IMR-90 (cell line): ENCODE results near the gene TAS2R40. TPM values are rescaled to one million over a fixed set of nuclear protein-coding genes. Genes with fewer than 3 reads are reported as not detected.

Source experiments
- ATAC-seq: fragments of 200-7000 bp; cut with Tn5 transposase; 2 replicates; pipeline ENCODE4 v1.9.1; 2020; ENCODE audit warnings: low read depth, mild to moderate bottlenecking, moderate library complexity
- BruUV-seq: library from RNA; stranded (reverse); fragments of 400-500 nt; replicated peaks from 2 replicates; lab custom pipeline; 2021; lab: Mats Ljungman, UMichigan
- CTCF ChIA-PET: fragments of 300-600 bp; formaldehyde crosslinking; extraction: SDS; loops from one replicate; lab custom pipeline; 2021; ENCODE audit warnings: antibody characterized with exemption; lab: Yijun Ruan, JAX
- POLR2A ChIA-PET: fragments of 300-600 bp; sonication (Branson Sonifier 250); formaldehyde crosslinking; loops from one replicate; lab custom pipeline; 2022; ENCODE audit warnings: antibody characterized with exemption; ENCODE audit not compliant: unreplicated experiment; lab: Charles Lee
- DNase-seq: peaks from one replicate; pipeline ENCODE4 v3.0.0; 2013
- H2AFZ ChIP-seq: replicated peaks from 2 replicates; pipeline ENCODE3; 2013; ENCODE audit warnings: low read length, mild to moderate bottlenecking; ENCODE audit not compliant: poor library complexity
- H2AK5ac ChIP-seq: 2 replicates; pipeline ENCODE4 v1.6.1; 2013; ENCODE audit warnings: low read depth, low read length, inconsistent platforms
- H2AK9ac ChIP-seq: replicated peaks from 2 replicates; pipeline ENCODE3; 2013; ENCODE audit warnings: mild to moderate bottlenecking, low read depth, low read length, moderate library complexity; ENCODE audit not compliant: poor library complexity
- H2BK120ac ChIP-seq: 2 replicates; pipeline ENCODE4 v1.6.1; 2013; ENCODE audit warnings: low read depth, low read length, inconsistent platforms
- H2BK15ac ChIP-seq: 3 replicates; pipeline ENCODE4 v1.6.1; 2013; ENCODE audit warnings: low read depth, low read length, inconsistent platforms
- H2BK20ac ChIP-seq: 2 replicates; pipeline ENCODE4 v1.6.1; 2013; ENCODE audit warnings: low read depth, mild to moderate bottlenecking, inconsistent platforms, low read length, moderate library complexity
- H2BK5ac ChIP-seq: 2 replicates; pipeline ENCODE4 v1.6.1; 2013; ENCODE audit warnings: mild to moderate bottlenecking, low read depth, low read length, inconsistent platforms; ENCODE audit not compliant: poor library complexity, severe bottlenecking
- H3K14ac ChIP-seq: replicated peaks from 2 replicates; pipeline ENCODE4 v1.6.1; 2013; ENCODE audit warnings: low read depth, low read length, inconsistent platforms
- H3K18ac ChIP-seq: 2 replicates; pipeline ENCODE4 v1.6.1; 2013; ENCODE audit warnings: low read depth, low read length, control low read depth
- H3K23ac ChIP-seq: 2 replicates; pipeline ENCODE4 v1.6.1; 2013; ENCODE audit warnings: low read depth, low read length, inconsistent platforms
- H3K27ac ChIP-seq: 2 replicates; pipeline ENCODE4 v1.5.1; 2013; ENCODE audit warnings: mild to moderate bottlenecking, control low read depth, low read length; ENCODE audit not compliant: insufficient read depth
- H3K27me3 ChIP-seq: 2 replicates; pipeline ENCODE4 v1.6.1; 2013; ENCODE audit warnings: low read length; ENCODE audit not compliant: control insufficient read depth, insufficient read depth
- H3K36me3 ChIP-seq: 2 replicates; pipeline ENCODE4 v1.6.1; 2013; ENCODE audit warnings: low read length, mixed read lengths; ENCODE audit not compliant: control insufficient read depth, insufficient read depth
- H3K4ac ChIP-seq: 2 replicates; pipeline ENCODE4 v1.6.1; 2013; ENCODE audit warnings: low read depth, low read length, inconsistent platforms
- H3K4me1 ChIP-seq: 2 replicates; pipeline ENCODE4 v1.6.1; 2013; ENCODE audit warnings: low read length, mixed read lengths; ENCODE audit not compliant: control insufficient read depth, insufficient read depth
- H3K4me2 ChIP-seq: 2 replicates; pipeline ENCODE4 v1.6.1; 2013; ENCODE audit warnings: low read depth, mild to moderate bottlenecking, control low read depth, low read length, moderate library complexity
- H3K4me3 ChIP-seq: 2 replicates; pipeline ENCODE4 v1.5.1; 2013; ENCODE audit warnings: low read depth, mild to moderate bottlenecking, control low read depth, low read length, moderate library complexity; ENCODE audit not compliant: insufficient read depth
- H3K56ac ChIP-seq: 2 replicates; pipeline ENCODE4 v1.6.1; 2013; ENCODE audit warnings: low read length, inconsistent platforms; ENCODE audit not compliant: insufficient read depth; ENCODE audit errors: extremely low read depth
- H3K79me1 ChIP-seq, 2 experiments: 2 replicates each; pipeline ENCODE4 v1.6.1; 2013; ENCODE audit warnings: low read length in 2 of 2, inconsistent platforms in 1 of 2, low read depth in 1 of 2
- H3K9ac ChIP-seq: 2 replicates; pipeline ENCODE4 v1.6.1; 2013; ENCODE audit warnings: low read depth, low read length, control low read depth
- H3K9me1 ChIP-seq: 2 replicates; pipeline ENCODE4 v1.6.1; 2013; ENCODE audit warnings: low read length, inconsistent platforms; ENCODE audit not compliant: insufficient read depth
- H3K9me3 ChIP-seq: 2 replicates; pipeline ENCODE4 v1.6.1; 2013; ENCODE audit warnings: low read length; ENCODE audit not compliant: control insufficient read depth, insufficient read depth
- H4K20me1 ChIP-seq: 2 replicates; pipeline ENCODE4 v1.6.1; 2013; ENCODE audit warnings: low read length, inconsistent platforms; ENCODE audit not compliant: insufficient read depth
- H4K5ac ChIP-seq: 2 replicates; pipeline ENCODE4 v1.6.1; 2013; ENCODE audit warnings: mild to moderate bottlenecking, low read depth, low read length, control low read depth
- H4K8ac ChIP-seq, 2 experiments: 2 replicates each; pipeline ENCODE4 v1.6.1; 2013; ENCODE audit warnings: low read depth in 2 of 2, low read length in 2 of 2, control low read depth in 1 of 2, inconsistent platforms in 1 of 2
- H4K91ac ChIP-seq: 2 replicates; pipeline ENCODE4 v1.6.1; 2013; ENCODE audit warnings: low read depth, low read length, inconsistent platforms; ENCODE audit not compliant: insufficient read depth
- BHLHE40 ChIP-seq: fragments of 150-350 bp; IDR thresholded peaks from 2 replicates; pipeline ENCODE4 v1.6.1; 2016; ENCODE audit warnings: mild to moderate bottlenecking, low read depth, low read length
- CEBPB ChIP-seq: IDR thresholded peaks from 2 replicates; pipeline ENCODE4 v1.6.1; 2012; ENCODE audit warnings: low read depth, low read length, improper control_type of control experiment
- CHD1 ChIP-seq: IDR thresholded peaks from 2 replicates; pipeline ENCODE4 v1.6.1; 2012; ENCODE audit warnings: low read depth, low read length, improper control_type of control experiment
- FOS ChIP-seq: fragments of 150-350 bp; IDR thresholded peaks from 2 replicates; pipeline ENCODE4 v1.6.1; 2016; ENCODE audit warnings: low read depth, low read length
- MAFK ChIP-seq: IDR thresholded peaks from 2 replicates; pipeline ENCODE4 v1.6.1; 2012; ENCODE audit warnings: low read depth, low read length, improper control_type of control experiment
- MAZ ChIP-seq: IDR thresholded peaks from 2 replicates; pipeline ENCODE4 v1.6.1; 2012; ENCODE audit warnings: low read depth, mild to moderate bottlenecking, low read length, improper control_type of control experiment, moderate library complexity, borderline replicate concordance
- MXI1 ChIP-seq: IDR thresholded peaks from 2 replicates; pipeline ENCODE4 v1.6.1; 2012; ENCODE audit warnings: low read depth, mild to moderate bottlenecking, low read length, moderate library complexity, borderline replicate concordance
- NFE2L2 ChIP-seq: fragments of 150-350 bp; IDR thresholded peaks from 2 replicates; pipeline ENCODE4 v1.6.1; 2016; ENCODE audit warnings: low read depth, mild to moderate bottlenecking, low read length
- POLR2A ChIP-seq: IDR thresholded peaks from 2 replicates; pipeline ENCODE4 v1.6.1; 2012; ENCODE audit warnings: mild to moderate bottlenecking, low read depth, low read length
- RAD21 ChIP-seq: IDR thresholded peaks from 2 replicates; pipeline ENCODE4 v1.6.1; 2012; ENCODE audit warnings: low read length, improper control_type of control experiment
- RCOR1 ChIP-seq: IDR thresholded peaks from 2 replicates; pipeline ENCODE4 v1.6.1; 2012; ENCODE audit warnings: mild to moderate bottlenecking, low read length, improper control_type of control experiment; ENCODE audit not compliant: insufficient replicate concordance
- RFX5 ChIP-seq: IDR thresholded peaks from 2 replicates; pipeline ENCODE4 v1.8.0; 2012; ENCODE audit warnings: low read depth, mild to moderate bottlenecking, low read length, moderate library complexity
- SMC3 ChIP-seq: fragments of 150-350 bp; IDR thresholded peaks from 2 replicates; pipeline ENCODE4 v1.6.1; 2016; ENCODE audit warnings: low read depth, mild to moderate bottlenecking, antibody characterized with exemption, low read length, moderate library complexity
- WGBS, 2 experiments: methylation state at CpG; one replicate each; pipeline versions ENCODE4 v1.1.5 to v1.1.7; 2013; ENCODE audit warnings: missing lambda C conversion rate in 2 of 2; ENCODE audit not compliant: insufficient read length in 1 of 2; ENCODE audit errors: extremely low coverage in 2 of 2; 5-methylcytosine and 5-hydroxymethylcytosine counted together
- dilution Hi-C: fragments of 300-500 bp; cut with HindIII; formaldehyde crosslinking; loops from one replicate; pipeline ENCODE4 v1.14.3; 2018; ENCODE audit warnings: low sequenced_read_pairs; ENCODE audit not compliant: unreplicated experiment
- in situ Hi-C: fragments of 300-500 bp; cut with MboI; formaldehyde crosslinking; loops from 3 replicates; pipeline ENCODE4 v1.14.3; 2019; ENCODE audit warnings: low sequenced_read_pairs, inconsistent platforms, mixed read lengths
- intact Hi-C: fragments of 100-400 bp; cut with micrococcal nuclease; formaldehyde crosslinking; loops from 2 replicates; pipeline ENCODE4 v1.10.0; 2022
- polyA plus RNA-seq, 3 experiments: library from polyadenylated mRNA; depleted of rRNA; stranded (reverse); fragments of >200 nt; gene quantifications; 2 replicates each; pipeline ENCODE4 v1.2.3, GENCODE V29; 2012; ENCODE audit warnings: low replicate concordance in 1 of 3
- total RNA-seq: library from RNA; depleted of rRNA; stranded (reverse); fragments of >200 nt; gene quantifications from 2 replicates; pipeline ENCODE4 v1.2.3, GENCODE V29; 2012
- TF ChIP-seq, protein P1 (sequence below): fragments of 150-350 bp; IDR thresholded peaks from 2 replicates; pipeline ENCODE4 v1.6.1; 2016; ENCODE audit warnings: low read depth, mild to moderate bottlenecking, low read length, moderate library complexity, borderline replicate concordance
- TF ChIP-seq, protein P2 (sequence below): fragments of 150-350 bp; IDR thresholded peaks from 2 replicates; pipeline ENCODE4 v1.6.1; 2017; ENCODE audit warnings: mild to moderate bottlenecking, antibody characterized with exemption, low read length, low read depth
- TF ChIP-seq, protein P3 (sequence below): conservative IDR thresholded peaks from 2 replicates; pipeline ENCODE4 v1.5.1; 2012; ENCODE audit warnings: mild to moderate bottlenecking, low read depth, low read length, improper control_type of control experiment

TAS2R40 gene
- total and polyA plus RNA-seq, 2 of the 4 experiments (the other 2 are of a cell fraction), result not detected

DNA sequence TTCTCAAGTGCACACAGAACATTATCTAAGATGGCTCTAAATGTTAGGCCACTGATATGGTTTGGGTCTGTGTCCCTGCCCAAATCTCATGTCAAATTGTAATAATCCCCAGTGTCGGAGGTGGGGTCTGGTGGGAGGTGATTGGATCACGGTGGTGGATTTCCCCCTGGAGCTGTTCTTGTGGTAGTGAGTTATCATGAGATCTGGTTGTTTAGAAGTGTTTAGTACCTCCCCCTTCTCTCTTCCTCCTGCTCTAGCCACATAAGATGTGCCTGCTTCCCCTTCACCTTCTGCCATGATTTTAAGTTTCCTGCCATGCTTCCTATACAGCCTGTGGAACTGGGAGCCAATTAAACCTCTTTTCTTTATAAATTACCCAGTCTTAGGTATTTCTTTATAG lies 30.2 kb downstream of the TAS2R40 start:
- Histone ChIP-seq H3K27ac (no peak overlapping the region), H4K5ac (no peak overlapping the region), H2BK20ac (no peak overlapping the region), H3K27me3 (peaks cover 1% of the 10 kb centered on the region), H3K9ac (no peak overlapping the region), H4K91ac (no peak overlapping the region), H3K56ac (no peak overlapping the region), H2BK120ac (no peak overlapping the region), H3K79me1 (no peaks in the 10 kb centered on the region), H2BK5ac (no peak overlapping the region), H2AK9ac (no peak overlapping the region), H3K9me3 (no peaks in the 10 kb centered on the region), H2AFZ (no peak overlapping the region), H3K4me2 (no peak overlapping the region), H3K14ac (no peak overlapping the region), H3K18ac (no peak overlapping the region), H2AK5ac (no peak overlapping the region), H3K36me3 (no peaks in the 10 kb centered on the region), H2BK15ac (no peak overlapping the region), H4K8ac (no peak overlapping the region), H3K4me1 (no peaks in the 10 kb centered on the region), H3K4ac (no peak overlapping the region), H3K4me3 (no peak overlapping the region), H3K23ac (no peak overlapping the region), H3K9me1 (no peaks in the 10 kb centered on the region), H4K20me1 (no peaks in the 10 kb centered on the region)
- in situ Hi-C loops (no loop called here), dilution Hi-C loops (no loop called here), intact Hi-C loops (no loop called here)
- ChIA-PET POLR2A (no interaction called here), CTCF (no interaction called here)
- BruUV-seq, result no TSS peak
- TF ChIP-seq, protein P1, sequence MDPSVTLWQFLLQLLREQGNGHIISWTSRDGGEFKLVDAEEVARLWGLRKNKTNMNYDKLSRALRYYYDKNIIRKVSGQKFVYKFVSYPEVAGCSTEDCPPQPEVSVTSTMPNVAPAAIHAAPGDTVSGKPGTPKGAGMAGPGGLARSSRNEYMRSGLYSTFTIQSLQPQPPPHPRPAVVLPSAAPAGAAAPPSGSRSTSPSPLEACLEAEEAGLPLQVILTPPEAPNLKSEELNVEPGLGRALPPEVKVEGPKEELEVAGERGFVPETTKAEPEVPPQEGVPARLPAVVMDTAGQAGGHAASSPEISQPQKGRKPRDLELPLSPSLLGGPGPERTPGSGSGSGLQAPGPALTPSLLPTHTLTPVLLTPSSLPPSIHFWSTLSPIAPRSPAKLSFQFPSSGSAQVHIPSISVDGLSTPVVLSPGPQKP, result no peak
- TF ChIP-seq MXI1 (no peak), RAD21 (no peak), SMC3 (no peak), RCOR1 (no peak), NFE2L2 (no peak), CHD1 (no peak), MAFK (no peak), RFX5 (no peak), CEBPB (no peak), FOS (no peak), BHLHE40 (no peak), POLR2A (no peak), MAZ (no peak)
- TF ChIP-seq, protein P2, sequence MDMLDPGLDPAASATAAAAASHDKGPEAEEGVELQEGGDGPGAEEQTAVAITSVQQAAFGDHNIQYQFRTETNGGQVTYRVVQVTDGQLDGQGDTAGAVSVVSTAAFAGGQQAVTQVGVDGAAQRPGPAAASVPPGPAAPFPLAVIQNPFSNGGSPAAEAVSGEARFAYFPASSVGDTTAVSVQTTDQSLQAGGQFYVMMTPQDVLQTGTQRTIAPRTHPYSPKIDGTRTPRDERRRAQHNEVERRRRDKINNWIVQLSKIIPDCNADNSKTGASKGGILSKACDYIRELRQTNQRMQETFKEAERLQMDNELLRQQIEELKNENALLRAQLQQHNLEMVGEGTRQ, result no peak
- TF ChIP-seq, protein P3, sequence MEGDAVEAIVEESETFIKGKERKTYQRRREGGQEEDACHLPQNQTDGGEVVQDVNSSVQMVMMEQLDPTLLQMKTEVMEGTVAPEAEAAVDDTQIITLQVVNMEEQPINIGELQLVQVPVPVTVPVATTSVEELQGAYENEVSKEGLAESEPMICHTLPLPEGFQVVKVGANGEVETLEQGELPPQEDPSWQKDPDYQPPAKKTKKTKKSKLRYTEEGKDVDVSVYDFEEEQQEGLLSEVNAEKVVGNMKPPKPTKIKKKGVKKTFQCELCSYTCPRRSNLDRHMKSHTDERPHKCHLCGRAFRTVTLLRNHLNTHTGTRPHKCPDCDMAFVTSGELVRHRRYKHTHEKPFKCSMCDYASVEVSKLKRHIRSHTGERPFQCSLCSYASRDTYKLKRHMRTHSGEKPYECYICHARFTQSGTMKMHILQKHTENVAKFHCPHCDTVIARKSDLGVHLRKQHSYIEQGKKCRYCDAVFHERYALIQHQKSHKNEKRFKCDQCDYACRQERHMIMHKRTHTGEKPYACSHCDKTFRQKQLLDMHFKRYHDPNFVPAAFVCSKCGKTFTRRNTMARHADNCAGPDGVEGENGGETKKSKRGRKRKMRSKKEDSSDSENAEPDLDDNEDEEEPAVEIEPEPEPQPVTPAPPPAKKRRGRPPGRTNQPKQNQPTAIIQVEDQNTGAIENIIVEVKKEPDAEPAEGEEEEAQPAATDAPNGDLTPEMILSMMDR, result no peak
- ATAC-seq (no peak), DNase-seq (no peak)
- WGBS, 2 experiments, result no CpG with 5 or more reads among the region's 2 CpGs
